RWPE1 (cell line): ENCODE measurements around the gene KAZALD1.

Experiments
- CTCF ChIA-PET: fragments of 350-600 bp; sonication (Branson Sonifier 250); formaldehyde crosslinking; extraction: SDS; loops from one replicate; lab custom pipeline; 2021; lab: Yijun Ruan, JAX
- POLR2A ChIA-PET: fragments of 400-600 bp; formaldehyde crosslinking; extraction: SDS; loops from one replicate; lab custom pipeline; 2020; ENCODE audit warnings: antibody characterized with exemption; ENCODE audit not compliant: low non-redundant PET; lab: Yijun Ruan, JAX
- DNase-seq: peaks from one replicate; pipeline ENCODE4 v3.0.0; 2012; ENCODE audit warnings: low spot score
- H3K27ac ChIP-seq: fragments of 450-650 bp; 2 replicates; pipeline ENCODE4 v1.5.1; 2017
- CTCF ChIP-seq: fragments of 450-650 bp; conservative IDR thresholded peaks from 2 replicates; pipeline ENCODE4 v1.5.1; 2017; ENCODE audit warnings: low read depth, mild to moderate bottlenecking

KAZALD1 gene

GRCh38 chr10:101021239-101021638 lies 40.5 kb upstream of the KAZALD1 start:
- DNase-seq: no peak
- POLR2A ChIA-PET: no interaction called here
- no peak for TF ChIP-seq CTCF
- H3K27ac ChIP-seq: no peak overlapping the region
- CTCF ChIA-PET: no interaction called here

GRCh38 chr10:101021692-101022251 lies 40.0 kb upstream of the KAZALD1 start:
- DNase-seq: no peak
- H3K27ac ChIP-seq: no peak overlapping the region
- TF ChIP-seq CTCF: no peak
- POLR2A ChIA-PET: no interaction called here
- CTCF ChIA-PET: no interaction called here

GRCh38 chr10:101022967-101023705 lies 38.7 kb upstream of the KAZALD1 start:
- CTCF ChIA-PET: interaction anchor here (0.6 kb wide), 1 partner anchor 24 kb away, joined by 3 read pairs; no protein-coding TSS in a partner anchor
- no peak for TF ChIP-seq CTCF
- POLR2A ChIA-PET: no interaction called here
- no peak for DNase-seq
- H3K27ac ChIP-seq: no peak overlapping the region

GRCh38 chr10:101027106-101027720 lies 34.6 kb upstream of the KAZALD1 start:
- CTCF ChIA-PET: interaction anchor here (0.7 to 2.7 kb wide), 6 partner anchors 8 to 68 kb away, joined by 3 to 11 read pairs (median 3); partner anchors contain the start of gene KAZALD1
- no peak overlapping the region for H3K27ac ChIP-seq
- TF ChIP-seq CTCF: no peak
- POLR2A ChIA-PET: interaction anchor here (0.6 kb wide), 1 partner anchor 9 kb away, joined by 3 read pairs; no protein-coding TSS in a partner anchor
- DNase-seq: no peak

- DNase-seq: no peak
- peak overlapping the region; percentile 56 for H3K27ac ChIP-seq
- POLR2A ChIA-PET: interaction anchor here (1.3 to 1.6 kb wide), 2 partner anchors 14 to 32 kb away, joined by 3 to 5 read pairs; no protein-coding TSS in a partner anchor
- no peak for TF ChIP-seq CTCF
- CTCF ChIA-PET: interaction anchor here (0.6 to 2.7 kb wide), 6 partner anchors 10 to 32 kb away, joined by 3 to 8 read pairs (median 4); no protein-coding TSS in a partner anchor
Observed at GRCh38 chr10:101028446-101029337, 33.1 kb upstream of the KAZALD1 start.
